GM12801 (cell line): ENCODE results near the gene UTP11.

Experiments used
- CTCF ChIP-seq: IDR thresholded peaks from one replicate; pipeline ENCODE4 v1.5.1; 2011; ENCODE audit warnings: control low read depth; ENCODE audit not compliant: insufficient read length; ENCODE audit errors: extremely low read depth

Gene UTP11

GRCh38 chr1:38012363-38013226 lies at the start of gene UTP11:
Gene UTP11, plus strand, starts transcription at chr1:38012734. Its CDS starts 69 bp downstream, at chr1:38012803.
- no peak for TF ChIP-seq CTCF

GRCh38 chr1:37965301-37965700 lies 47.2 kb upstream of the UTP11 start:
- no peak for TF ChIP-seq CTCF

- TF ChIP-seq CTCF, result no peak
These were observed 38.0 kb upstream of the UTP11 start for GRCh38 chr1:37974567-37974966.

GRCh38 chr1:37978541-37978940 lies 34.0 kb upstream of the UTP11 start:
- TF ChIP-seq CTCF, result no peak

- TF ChIP-seq CTCF, result no peak
These were observed 29.0 kb upstream of the UTP11 start for GRCh38 chr1:37983546-37983945.

GRCh38 chr1:37987679-37988078 lies 24.9 kb upstream of the UTP11 start:
- no peak for TF ChIP-seq CTCF

- no peak for TF ChIP-seq CTCF
These were observed 23.1 kb upstream of the UTP11 start for GRCh38 chr1:37989361-37989930.
